Measurements from ENCODE around the gene TBC1D22A. TPM values are rescaled to one million over a fixed set of nuclear protein-coding genes. Genes with fewer than 3 reads are reported as not detected.

The TBC1D22A gene
- total and polyA plus RNA-seq, 10 of the 15 experiments (the other 5 are each of a cell fraction or from before 2014, with no cell fraction given), result 0.63 to 44.7 (median 27.4) TPM

DNA sequence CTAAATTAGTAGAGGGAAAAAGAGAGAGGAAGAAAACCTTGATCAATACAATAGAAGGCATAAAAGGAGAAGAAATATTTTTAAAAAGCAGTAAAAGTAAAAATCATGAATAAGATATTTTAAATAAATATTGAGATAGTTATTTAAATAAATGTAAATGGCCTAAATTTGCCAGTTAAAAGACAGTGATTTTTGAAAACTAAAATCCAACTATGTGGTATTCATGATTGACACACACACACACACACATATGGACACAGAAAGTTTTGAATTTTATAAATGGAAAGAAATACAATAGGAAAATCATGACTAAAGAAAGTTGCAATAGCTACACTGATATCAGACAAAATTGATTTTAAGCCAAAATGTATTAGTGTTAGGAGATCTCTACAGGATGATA, 313.1 kb downstream of the TBC1D22A start:
- H3K27me3 ChIP-seq (replicated peaks in 1 of 2; ENCODE audit: control insufficient read depth in 2 of 2, insufficient read depth in 2 of 2, low read length in 1 of 2), result no peaks in the 10 kb centered on the region
- no peak overlapping the region for H3K4me3 ChIP-seq
- ChIA-PET CTCF (no interaction called here), RAD21 (ENCODE audit: unreplicated experiment) (no interaction called here), POLR2A (no interaction called here), SMC1A (ENCODE audit: uncharacterized antibody, unreplicated experiment) (no interaction called here)
- H2AFZ ChIP-seq (ENCODE audit: control insufficient read depth, low read depth, low read length), result no peak overlapping the region
- in situ Hi-C loops (cut with MboI), result no loop called here
- H4K20me1 ChIP-seq (ENCODE audit: control insufficient read depth, insufficient read depth), result no peaks in the 10 kb centered on the region
- intact Hi-C loops (cut with micrococcal nuclease; ENCODE audit: unreplicated experiment), result no loop called here
- no peaks in the 10 kb centered on the region for H3K4me1 ChIP-seq (ENCODE audit: control insufficient read depth, insufficient read depth, low read length)
- H3K79me2 ChIP-seq (ENCODE audit: control insufficient read depth, insufficient read depth, low read length), result no peaks in the 10 kb centered on the region
- no TSS peak for BruUV-seq (replicated peaks)
- FAIRE-seq, result no peak
- no peak for TF ChIP-seq BCL11A (IDR thresholded peaks at IDR 0.05; ENCODE audit: low read depth, low read length)
- no peak for TF ChIP-seq SUPT20H (IDR thresholded peaks at IDR 0.05; ENCODE audit: borderline replicate concordance, control insufficient read depth, low read depth, low read length)
- no peak for TF ChIP-seq BMI1 (IDR thresholded peaks at IDR 0.05; ENCODE audit: borderline replicate concordance)
- TF ChIP-seq, protein P1, sequence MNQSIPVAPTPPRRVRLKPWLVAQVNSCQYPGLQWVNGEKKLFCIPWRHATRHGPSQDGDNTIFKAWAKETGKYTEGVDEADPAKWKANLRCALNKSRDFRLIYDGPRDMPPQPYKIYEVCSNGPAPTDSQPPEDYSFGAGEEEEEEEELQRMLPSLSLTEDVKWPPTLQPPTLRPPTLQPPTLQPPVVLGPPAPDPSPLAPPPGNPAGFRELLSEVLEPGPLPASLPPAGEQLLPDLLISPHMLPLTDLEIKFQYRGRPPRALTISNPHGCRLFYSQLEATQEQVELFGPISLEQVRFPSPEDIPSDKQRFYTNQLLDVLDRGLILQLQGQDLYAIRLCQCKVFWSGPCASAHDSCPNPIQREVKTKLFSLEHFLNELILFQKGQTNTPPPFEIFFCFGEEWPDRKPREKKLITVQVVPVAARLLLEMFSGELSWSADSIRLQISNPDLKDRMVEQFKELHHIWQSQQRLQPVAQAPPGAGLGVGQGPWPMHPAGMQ (IDR thresholded peaks at IDR 0.05; ENCODE audit: borderline replicate concordance), result no peak
- no peak for TF ChIP-seq ZBTB33 (IDR thresholded peaks at IDR 0.05)
- no peak for TF ChIP-seq TAF1 (IDR thresholded peaks at IDR 0.05; ENCODE audit: borderline replicate concordance, low read depth, low read length)
- TF ChIP-seq GABPA (IDR thresholded peaks at IDR 0.05; ENCODE audit: low read depth), result no peak
- no peak for TF ChIP-seq ZNF622 (IDR thresholded peaks at IDR 0.05)
- TF ChIP-seq RFX5 (IDR thresholded peaks at IDR 0.05; ENCODE audit: low read depth, low read length), result no peak
- TF ChIP-seq RELB (IDR thresholded peaks at IDR 0.05; ENCODE audit: low read depth), result no peak
- DNase-seq (ENCODE audit: low read depth, low spot score), result no peak
- H3K9me3 ChIP-seq (replicated peaks; ENCODE audit: control insufficient read depth, insufficient read depth, low read length), result peaks cover 10% of the 10 kb centered on the region; the same call in 2 of the 3 replicates
- no peak for ATAC-seq
- H3K27ac ChIP-seq (ENCODE audit: control insufficient read depth, insufficient read depth), result no peak overlapping the region
- no peak overlapping the region for H3K9ac ChIP-seq (ENCODE audit: control insufficient read depth, insufficient read depth, low read length)
- H3K4me2 ChIP-seq (ENCODE audit: control insufficient read depth, insufficient read depth), result no peak overlapping the region
- H3K36me3 ChIP-seq (ENCODE audit: control insufficient read depth in 2 of 2, insufficient read depth in 2 of 2, low read length in 1 of 2), result peaks cover 0 to 7% of the 10 kb centered on the region in 2 experiments; a peak in 2 of 4 replicates

All from GM12878 (cell line).